SK-N-SH (cell line): ENCODE results near the gene VDR. TPM values are rescaled to one million over a fixed set of nuclear protein-coding genes. Genes with fewer than 3 reads are reported as not detected.

Source experiments
- CTCF ChIA-PET: fragments of 300-600, 350-600 bp; formaldehyde crosslinking; extraction: SDS; loops from one replicate; lab custom pipeline; 2021; lab: Yijun Ruan, JAX
- POLR2A ChIA-PET: fragments of 350-600 bp; sonication (Branson Sonifier 250); formaldehyde crosslinking; extraction: SDS; loops from one replicate; lab custom pipeline; 2020; ENCODE audit warnings: antibody characterized with exemption, inconsistent platforms; lab: Yijun Ruan, JAX
- DNase-seq: peaks from one replicate; pipeline ENCODE4 v3.0.0; 2012
- H2AFZ ChIP-seq: fragments of 200-600 bp; sonication (generic); 2 replicates; pipeline ENCODE4 v1.8.1; 2016; ENCODE audit warnings: antibody characterized with exemption, mild to moderate bottlenecking, low read depth
- H3F3A ChIP-seq: fragments of 200-600 bp; sonication (generic); replicated peaks from 2 replicates; pipeline ENCODE3; 2016; ENCODE audit warnings: antibody characterized with exemption, mild to moderate bottlenecking; ENCODE audit not compliant: insufficient read depth
- H3K27ac ChIP-seq, 2 experiments: fragments of 200-500 bp in 1 of 2; fragments of 200-600 bp in 1 of 2; sonication (Bioruptor generic) in 1 of 2; sonication (generic), shearing (Covaris generic) in 1 of 2; 2 replicates each; pipeline versions ENCODE4 v1.5.1 to v1.6.1; 2014 to 2016; ENCODE audit warnings: low read depth in 2 of 2, inconsistent platforms in 1 of 2, low read length in 1 of 2, mild to moderate bottlenecking in 1 of 2, mixed read lengths in 1 of 2
- H3K27me3 ChIP-seq: fragments of 200-600 bp; sonication (generic), shearing (Covaris generic); 2 replicates; pipeline ENCODE4 v1.6.1; 2016; ENCODE audit warnings: mixed run types; ENCODE audit not compliant: insufficient read depth
- H3K36me3 ChIP-seq, 2 experiments: fragments of 200-500 bp in 1 of 2; fragments of 200-600 bp in 1 of 2; sonication (Bioruptor generic) in 1 of 2; sonication (generic) in 1 of 2; replicated peaks in 1 of 2; 2 replicates each; pipeline versions ENCODE3 to v1.5.1; 2014 to 2016; ENCODE audit warnings: low read length in 1 of 2, mild to moderate bottlenecking in 1 of 2; ENCODE audit not compliant: insufficient read depth in 2 of 2, control insufficient read depth in 1 of 2
- H3K4me1 ChIP-seq, 2 experiments: fragments of 200-500 bp in 1 of 2; fragments of 200-600 bp in 1 of 2; sonication (Bioruptor generic) in 1 of 2; sonication (generic), shearing (Covaris generic) in 1 of 2; 2 replicates each; pipeline versions ENCODE4 v1.5.1 to v1.6.1; 2014 to 2016; ENCODE audit warnings: low read depth in 1 of 2, low read length in 1 of 2, mixed run types in 1 of 2; ENCODE audit not compliant: insufficient read depth in 2 of 2, control insufficient read depth in 1 of 2
- H3K4me2 ChIP-seq: fragments of 200-600 bp; sonication (generic), shearing (Covaris generic); 2 replicates; pipeline ENCODE4 v1.6.1; 2017; ENCODE audit warnings: mixed run types
- H3K4me3 ChIP-seq, 2 experiments: fragments of 200-500 bp in 1 of 2; fragments of 200-600 bp in 1 of 2; sonication (Bioruptor generic) in 1 of 2; sonication (generic), shearing (Covaris generic) in 1 of 2; 2 replicates each; pipeline versions ENCODE4 v1.5.1 to v1.8.1; 2014 to 2016; ENCODE audit warnings: low read depth in 2 of 2, inconsistent platforms in 1 of 2, low read length in 1 of 2, mild to moderate bottlenecking in 1 of 2, mixed read lengths in 1 of 2, moderate library complexity in 1 of 2
- H3K79me2 ChIP-seq: fragments of 200-600 bp; sonication (generic); 2 replicates; pipeline ENCODE4 v1.8.1; 2017; ENCODE audit warnings: mild to moderate bottlenecking; ENCODE audit not compliant: insufficient read depth
- H3K9ac ChIP-seq: fragments of 200-600 bp; sonication (generic); 2 replicates; pipeline ENCODE4 v1.6.1; 2017; ENCODE audit warnings: mixed run types
- H3K9me2 ChIP-seq: fragments of 200-600 bp; sonication (generic); 2 replicates; pipeline ENCODE4 v1.6.1; 2017; ENCODE audit warnings: mixed run types
- H3K9me3 ChIP-seq: fragments of 200-600 bp; sonication (generic); 2 replicates; pipeline ENCODE4 v1.6.1; 2017; ENCODE audit warnings: mixed run types, mild to moderate bottlenecking, moderate library complexity
- H4K20me1 ChIP-seq: fragments of 200-600 bp; sonication (generic); 2 replicates; pipeline ENCODE4 v1.6.1; 2017; ENCODE audit warnings: mild to moderate bottlenecking, mixed run types; ENCODE audit not compliant: insufficient read depth
- CHD2 ChIP-seq: fragments of 150-350 bp; IDR thresholded peaks from 2 replicates; pipeline ENCODE4 v1.6.1; 2018; ENCODE audit warnings: low read length; ENCODE audit not compliant: partially characterized antibody
- FOXJ3 ChIP-seq: sonication (generic); formaldehyde crosslinking; IDR thresholded peaks from 2 replicates; pipeline ENCODE4 v1.5.1; 2020; ENCODE audit warnings: mild to moderate bottlenecking, missing genetic modification reagents
- FOXM1 ChIP-seq: IDR thresholded peaks from 2 replicates; pipeline ENCODE4 v1.4.0; 2012; ENCODE audit warnings: low read depth, mild to moderate bottlenecking
- GATA2 ChIP-seq: sonication (generic); formaldehyde crosslinking; IDR thresholded peaks from 2 replicates; pipeline ENCODE4 v1.5.0; 2020; ENCODE audit warnings: mild to moderate bottlenecking, missing genetic modification reagents
- NFIC ChIP-seq: IDR thresholded peaks from 2 replicates; pipeline ENCODE4 v1.4.0; 2012; ENCODE audit warnings: borderline replicate concordance
- RAD21 ChIP-seq: IDR thresholded peaks from 2 replicates; pipeline ENCODE4 v1.6.1; 2012; ENCODE audit warnings: mild to moderate bottlenecking, low read length
- RXRA ChIP-seq: IDR thresholded peaks from 2 replicates; pipeline ENCODE4 v1.4.0; 2012; ENCODE audit warnings: low read depth, mild to moderate bottlenecking, borderline replicate concordance
- SMC3 ChIP-seq: IDR thresholded peaks from 2 replicates; pipeline ENCODE4 v1.6.1; 2012; ENCODE audit warnings: low read depth, low read length, improper control_type of control experiment
- TCF12 ChIP-seq: IDR thresholded peaks from 2 replicates; pipeline ENCODE4 v1.4.0; 2012
- TEAD4 ChIP-seq: IDR thresholded peaks from 2 replicates; pipeline ENCODE4 v1.4.0; 2012; ENCODE audit warnings: mild to moderate bottlenecking, borderline replicate concordance; ENCODE audit not compliant: insufficient read depth
- WGBS: methylation state at CpG from one replicate; pipeline ENCODE4 v1.1.6; 2017; ENCODE audit warnings: low lambda C conversion rate; 5-methylcytosine and 5-hydroxymethylcytosine counted together
- polyA plus RNA-seq, 3 experiments: library from polyadenylated mRNA; depleted of rRNA; stranded (reverse); fragments of >200 nt; gene quantifications; 2 replicates each; pipeline ENCODE4 v1.2.3, GENCODE V29; 2012
- TF ChIP-seq, protein P1 (sequence below): IDR thresholded peaks from 2 replicates; pipeline ENCODE4; 2012
- TF ChIP-seq, protein P2 (sequence below): fragments of 150-350 bp; IDR thresholded peaks from 2 replicates; pipeline ENCODE4 v1.6.1; 2016; ENCODE audit warnings: mild to moderate bottlenecking, low read depth, low read length
- TF ChIP-seq, protein P3 (sequence below): IDR thresholded peaks from 2 replicates; pipeline ENCODE4 v1.4.0; 2012; ENCODE audit warnings: low read depth, borderline replicate concordance
- TF ChIP-seq, protein P4 (sequence below): fragments of 150-350 bp; IDR thresholded peaks from 2 replicates; pipeline ENCODE4 v1.6.1; 2017; ENCODE audit warnings: antibody characterized with exemption, low read length, low read depth, borderline replicate concordance

VDR gene
- polyA plus RNA-seq, 1 of the 3 experiments (the other 2 are of a cell fraction), result 0.33 TPM

DNA sequence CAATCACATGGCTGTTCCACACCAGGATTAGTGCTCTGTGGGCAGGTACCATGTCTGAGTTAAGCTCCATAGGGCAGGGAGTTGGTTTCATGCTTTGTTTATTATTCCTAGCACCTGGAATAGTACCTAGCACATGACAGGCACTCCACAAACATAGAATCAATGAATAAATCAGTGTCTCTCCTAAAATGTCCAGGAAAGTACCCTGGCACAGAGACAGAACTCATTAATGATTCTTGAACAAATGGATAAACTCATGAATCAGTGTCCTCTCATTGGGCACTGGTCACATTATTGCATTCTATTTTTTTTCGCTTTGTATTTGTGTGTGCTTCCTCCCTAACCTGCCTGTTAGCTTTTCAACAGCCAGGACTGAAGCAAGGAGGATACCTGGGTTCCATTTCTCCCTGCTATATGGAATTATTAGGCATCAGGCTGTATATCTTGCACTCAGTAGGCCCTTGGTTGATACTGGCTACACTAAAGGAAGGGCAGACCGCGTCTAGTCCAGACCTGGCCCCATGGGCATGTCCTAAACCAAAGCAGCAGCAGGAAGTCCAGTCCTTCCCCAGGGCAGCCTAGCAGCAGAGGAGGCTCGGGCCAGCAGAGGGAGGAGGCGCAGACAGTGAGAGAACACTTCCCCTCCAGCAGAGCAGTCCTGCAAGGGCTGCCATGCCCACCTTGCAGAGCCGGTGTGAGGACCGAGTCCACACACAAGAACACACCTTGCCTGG is 103.5 kb downstream of the VDR start:
- Histone ChIP-seq H3K4me3 (no peak overlapping the region), H3K4me2 (no peak overlapping the region), H3K9me3 (no peaks in the 10 kb centered on the region), H3K27ac (no peak overlapping the region), H3K27me3 (no peaks in the 10 kb centered on the region), H4K20me1 (peaks cover 80% of the 10 kb centered on the region), H3K9ac (no peak overlapping the region), H3K4me1 (peaks cover 12 to 40% of the 10 kb centered on the region in 2 experiments; a peak in 2 of 4 replicates), H2AFZ (no peak overlapping the region), H3K36me3 (peaks cover 32 to 35% of the 10 kb centered on the region in 2 experiments), H3K79me2 (peaks cover 84% of the 10 kb centered on the region), H3K9me2 (no peaks in the 10 kb centered on the region), H3F3A (no peaks in the 10 kb centered on the region)
- TF ChIP-seq SMC3 (peak; percentile 5; the same call in 1 of the 2 replicates), GATA2 (CRISPR knock-in tag) (no peak)
- DNase-seq, result no peak
- ChIA-PET CTCF (interaction anchor here (0.7 to 15.5 kb wide), 12 partner anchors 12 to 149 kb away, joined by 3 to 247 read pairs (median 5); partner anchors contain the start of genes HDAC7, RPAP3 and SLC48A1), POLR2A (interaction anchor here (1.2 kb wide), 1 partner anchor 10 kb away, joined by 3 read pairs; no protein-coding TSS in a partner anchor)
- WGBS, result 98% methylated on average over 7 of the region's 7 CpGs

DNA sequence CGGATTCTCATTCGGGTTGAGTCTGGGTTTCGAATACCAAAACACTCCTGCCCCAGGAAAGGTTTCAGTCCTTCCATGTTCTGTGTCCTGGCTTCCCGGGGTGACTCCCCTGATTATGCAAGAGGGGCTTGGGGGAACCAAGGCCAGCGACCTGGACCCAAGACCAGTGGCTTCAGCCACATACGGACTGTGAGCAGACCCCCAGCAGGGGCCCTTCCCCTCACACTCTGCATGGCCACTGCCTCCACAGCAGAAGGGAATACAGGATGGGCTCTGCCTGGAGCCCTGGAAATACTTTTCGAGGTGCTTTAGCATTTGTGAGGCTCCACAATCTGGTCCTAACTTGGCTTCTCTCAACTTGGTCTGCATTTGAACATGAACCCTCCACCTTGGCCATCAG is 104.2 kb downstream of the VDR start:
- Histone ChIP-seq H2AFZ (no peak overlapping the region), H3K27ac (no peak overlapping the region), H3K79me2 (peaks cover 77% of the 10 kb centered on the region), H3K9me3 (no peaks in the 10 kb centered on the region), H3K4me1 (peaks cover 12 to 40% of the 10 kb centered on the region in 2 experiments; a peak in 2 of 4 replicates), H3K4me2 (no peak overlapping the region), H3K27me3 (no peaks in the 10 kb centered on the region), H3K9ac (no peak overlapping the region)
- 96% methylated on average over 5 of the region's 7 CpGs for WGBS
- no peak for DNase-seq
- no peak for TF ChIP-seq RAD21
- TF ChIP-seq GATA2 (CRISPR knock-in tag), result no peak
- TF ChIP-seq, protein P1, sequence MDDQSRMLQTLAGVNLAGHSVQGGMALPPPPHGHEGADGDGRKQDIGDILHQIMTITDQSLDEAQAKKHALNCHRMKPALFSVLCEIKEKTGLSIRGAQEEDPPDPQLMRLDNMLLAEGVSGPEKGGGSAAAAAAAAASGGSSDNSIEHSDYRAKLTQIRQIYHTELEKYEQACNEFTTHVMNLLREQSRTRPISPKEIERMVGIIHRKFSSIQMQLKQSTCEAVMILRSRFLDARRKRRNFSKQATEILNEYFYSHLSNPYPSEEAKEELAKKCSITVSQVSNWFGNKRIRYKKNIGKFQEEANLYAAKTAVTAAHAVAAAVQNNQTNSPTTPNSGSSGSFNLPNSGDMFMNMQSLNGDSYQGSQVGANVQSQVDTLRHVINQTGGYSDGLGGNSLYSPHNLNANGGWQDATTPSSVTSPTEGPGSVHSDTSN, result no peak
- no peak for TF ChIP-seq CHD2
- no peak for TF ChIP-seq RXRA
- no peak for TF ChIP-seq NFIC
- TF ChIP-seq, all 33 proteins: peak for 0
- ChIA-PET POLR2A (no interaction called here), CTCF (interaction anchor here (0.9 to 15.5 kb wide), 4 partner anchors 8 to 39 kb away, joined by 3 to 247 read pairs (median 16); no protein-coding TSS in a partner anchor)
- no peaks in the 10 kb centered on the region for H3K9me2 ChIP-seq
- H3K36me3 ChIP-seq, result peaks cover 25 to 41% of the 10 kb centered on the region in 2 experiments
- H3F3A ChIP-seq, result no peaks in the 10 kb centered on the region
- H4K20me1 ChIP-seq, result peaks cover 73% of the 10 kb centered on the region
- no peak overlapping the region for H3K4me3 ChIP-seq

DNA sequence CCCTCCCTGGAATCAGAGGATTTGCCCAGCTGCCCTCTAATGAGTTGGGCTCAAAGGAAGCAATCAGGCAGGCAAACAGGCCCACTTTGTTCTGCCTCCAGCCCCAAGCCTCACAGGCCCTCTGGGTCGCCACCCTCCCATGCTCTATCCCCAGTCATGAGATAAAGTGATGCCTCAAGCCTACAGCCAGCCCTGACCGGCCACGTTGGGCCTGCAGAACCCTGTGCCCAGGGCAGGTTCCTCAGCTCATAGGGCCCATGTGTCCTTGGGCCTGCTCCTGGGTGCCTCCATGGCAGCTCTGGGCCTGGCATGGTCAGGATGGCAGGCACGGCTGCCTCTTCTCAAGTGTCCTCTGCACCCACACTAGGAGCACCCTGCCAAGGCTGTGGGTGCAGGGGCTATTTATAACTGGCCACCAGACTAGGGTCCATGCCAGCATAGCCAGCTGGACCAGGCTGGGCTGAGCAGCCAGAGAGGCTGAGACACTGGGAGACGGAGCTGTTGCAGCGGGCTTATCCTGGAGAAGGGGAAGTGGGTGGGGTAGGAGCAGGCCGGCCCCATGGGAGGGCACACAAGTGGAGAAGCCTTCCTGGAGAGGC is 105.3 kb downstream of the VDR start:
- POLR2A ChIA-PET, result no interaction called here
- no peak overlapping the region for H3K4me2 ChIP-seq
- H3K4me1 ChIP-seq, result peaks cover 12 to 40% of the 10 kb centered on the region in 2 experiments; a peak in 2 of 4 replicates
- H3K27ac ChIP-seq, result no peak overlapping the region; a peak in 1 of 4 replicates
- no peak for DNase-seq
- no peaks in the 10 kb centered on the region for H3F3A ChIP-seq
- H3K4me3 ChIP-seq, result no peak overlapping the region
- no peak overlapping the region for H3K9ac ChIP-seq
- H3K79me2 ChIP-seq, result peaks cover 65% of the 10 kb centered on the region
- H3K9me2 ChIP-seq, result no peaks in the 10 kb centered on the region
- CTCF ChIA-PET, result interaction anchor here (0.9 to 15.5 kb wide), 6 partner anchors 9 to 83 kb away, joined by 3 to 247 read pairs (median 14); no protein-coding TSS in a partner anchor
- no peak overlapping the region for H2AFZ ChIP-seq
- H3K27me3 ChIP-seq, result no peaks in the 10 kb centered on the region
- peaks cover 62% of the 10 kb centered on the region for H4K20me1 ChIP-seq
- 100% methylated on average over 1 of the region's 7 CpGs for WGBS
- H3K9me3 ChIP-seq, result no peaks in the 10 kb centered on the region
- H3K36me3 ChIP-seq, result peaks cover 17 to 47% of the 10 kb centered on the region in 2 experiments
- no peak for TF ChIP-seq RXRA
- TF ChIP-seq TEAD4, result no peak
- TF ChIP-seq TCF12, result no peak
- TF ChIP-seq, protein P2, sequence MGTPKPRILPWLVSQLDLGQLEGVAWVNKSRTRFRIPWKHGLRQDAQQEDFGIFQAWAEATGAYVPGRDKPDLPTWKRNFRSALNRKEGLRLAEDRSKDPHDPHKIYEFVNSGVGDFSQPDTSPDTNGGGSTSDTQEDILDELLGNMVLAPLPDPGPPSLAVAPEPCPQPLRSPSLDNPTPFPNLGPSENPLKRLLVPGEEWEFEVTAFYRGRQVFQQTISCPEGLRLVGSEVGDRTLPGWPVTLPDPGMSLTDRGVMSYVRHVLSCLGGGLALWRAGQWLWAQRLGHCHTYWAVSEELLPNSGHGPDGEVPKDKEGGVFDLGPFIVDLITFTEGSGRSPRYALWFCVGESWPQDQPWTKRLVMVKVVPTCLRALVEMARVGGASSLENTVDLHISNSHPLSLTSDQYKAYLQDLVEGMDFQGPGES, result no peak
- TF ChIP-seq FOXJ3, result no peak
- TF ChIP-seq, protein P3, sequence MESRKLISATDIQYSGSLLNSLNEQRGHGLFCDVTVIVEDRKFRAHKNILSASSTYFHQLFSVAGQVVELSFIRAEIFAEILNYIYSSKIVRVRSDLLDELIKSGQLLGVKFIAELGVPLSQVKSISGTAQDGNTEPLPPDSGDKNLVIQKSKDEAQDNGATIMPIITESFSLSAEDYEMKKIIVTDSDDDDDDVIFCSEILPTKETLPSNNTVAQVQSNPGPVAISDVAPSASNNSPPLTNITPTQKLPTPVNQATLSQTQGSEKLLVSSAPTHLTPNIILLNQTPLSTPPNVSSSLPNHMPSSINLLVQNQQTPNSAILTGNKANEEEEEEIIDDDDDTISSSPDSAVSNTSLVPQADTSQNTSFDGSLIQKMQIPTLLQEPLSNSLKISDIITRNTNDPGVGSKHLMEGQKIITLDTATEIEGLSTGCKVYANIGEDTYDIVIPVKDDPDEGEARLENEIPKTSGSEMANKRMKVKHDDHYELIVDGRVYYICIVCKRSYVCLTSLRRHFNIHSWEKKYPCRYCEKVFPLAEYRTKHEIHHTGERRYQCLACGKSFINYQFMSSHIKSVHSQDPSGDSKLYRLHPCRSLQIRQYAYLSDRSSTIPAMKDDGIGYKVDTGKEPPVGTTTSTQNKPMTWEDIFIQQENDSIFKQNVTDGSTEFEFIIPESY, result no peak
- TF ChIP-seq, protein P4, sequence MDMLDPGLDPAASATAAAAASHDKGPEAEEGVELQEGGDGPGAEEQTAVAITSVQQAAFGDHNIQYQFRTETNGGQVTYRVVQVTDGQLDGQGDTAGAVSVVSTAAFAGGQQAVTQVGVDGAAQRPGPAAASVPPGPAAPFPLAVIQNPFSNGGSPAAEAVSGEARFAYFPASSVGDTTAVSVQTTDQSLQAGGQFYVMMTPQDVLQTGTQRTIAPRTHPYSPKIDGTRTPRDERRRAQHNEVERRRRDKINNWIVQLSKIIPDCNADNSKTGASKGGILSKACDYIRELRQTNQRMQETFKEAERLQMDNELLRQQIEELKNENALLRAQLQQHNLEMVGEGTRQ, result no peak
- TF ChIP-seq NFIC, result no peak
- TF ChIP-seq FOXM1, result no peak
